Thymus (tissue), 11 donors: ENCODE data around the gene EXOSC2. TPM values are rescaled to one million over a fixed set of nuclear protein-coding genes. Genes with fewer than 3 reads are reported as not detected.
A peak's percentile ranks its signal among the peaks of the same experiment; 100 is the strongest.

Source experiments
- DNase-seq, 9 donors: peaks; one replicate each; pipeline ENCODE4 v3.0.0-alpha.2; 2013; ENCODE audit warnings: low spot score in 9 of 9, low read depth in 6 of 9, missing footprints in 1 of 9
- H3K27ac ChIP-seq, 2 donors: one replicate each; pipeline ENCODE4 v1.5.1; 2013; ENCODE audit warnings: control low read depth in 1 of 2, low read depth in 1 of 2, low read length in 1 of 2, mild to moderate bottlenecking in 1 of 2, moderate library complexity in 1 of 2
- H3K27me3 ChIP-seq, 2 donors: one replicate each; pipeline ENCODE4 v1.5.1; 2013; ENCODE audit warnings: low read length in 1 of 2; ENCODE audit not compliant: control insufficient read depth in 2 of 2, insufficient read depth in 1 of 2
- H3K36me3 ChIP-seq, 2 donors: one replicate each; pipeline ENCODE4 v1.5.1; 2013; ENCODE audit warnings: low read length in 1 of 2, mild to moderate bottlenecking in 1 of 2, moderate library complexity in 1 of 2; ENCODE audit not compliant: control insufficient read depth in 2 of 2, insufficient read depth in 2 of 2
- H3K4me1 ChIP-seq, 2 donors: one replicate each; pipeline ENCODE4 v1.5.1; 2013; ENCODE audit warnings: low read length in 2 of 2; ENCODE audit not compliant: control insufficient read depth in 2 of 2, insufficient read depth in 2 of 2
- H3K4me3 ChIP-seq, 2 donors: one replicate each; pipeline ENCODE4 v1.5.1; 2013; ENCODE audit warnings: low read length in 2 of 2, control low read depth in 1 of 2, mild to moderate bottlenecking in 1 of 2
- H3K9me3 ChIP-seq, 2 donors: one replicate each; pipeline ENCODE4 v1.5.1; 2013; ENCODE audit warnings: low read length in 1 of 2, mild to moderate bottlenecking in 1 of 2; ENCODE audit not compliant: control insufficient read depth in 2 of 2, insufficient read depth in 1 of 2
- WGBS: extraction: QIAGEN DNeasy Blood & Tissue Kit; methylation state at CpG from one replicate; pipeline ENCODE4 v1.1.7; 2013; 5-methylcytosine and 5-hydroxymethylcytosine counted together
- polyA plus RNA-seq: library from polyadenylated mRNA; stranded (reverse); fragments of 200-250 nt; gene quantifications from one replicate; pipeline ENCODE4 v1.2.3, GENCODE V29; 2013
- total RNA-seq: library from RNA; stranded (reverse); fragments of 120-200 nt; gene quantifications from one replicate; pipeline ENCODE4 v1.2.4, GENCODE V29; 2013
- donor health status: healthy.

The EXOSC2 gene
- total and polyA plus RNA-seq, 2 donors, result 20.2 to 28.0 TPM

GRCh38 chr9:130713286-130713960 is 19.8 kb downstream of the EXOSC2 start:
- H3K4me3 ChIP-seq, result peak overlapping the region; percentile 73 to 86
- H3K9me3 ChIP-seq, result no peaks in the 10 kb centered on the region
- under 1% methylated on average over 37 of the region's 37 CpGs for WGBS
- H3K4me1 ChIP-seq, result peaks cover 11 to 23% of the 10 kb centered on the region in 2 donors
- H3K27ac ChIP-seq, result peak overlapping the region; percentile 96 to 99
- peaks cover 0 to 3% of the 10 kb centered on the region in 2 donors for H3K27me3 ChIP-seq
- H3K36me3 ChIP-seq, result peaks cover 0 to 3% of the 10 kb centered on the region in 2 donors
- DNase-seq, result peak in 2 of 9 donors; percentile 8 to 38

GRCh38 chr9:130714586-130715110 is 21.1 kb downstream of the EXOSC2 start:
- Histone ChIP-seq H3K27me3 (peaks cover 0 to 3% of the 10 kb centered on the region in 2 donors), H3K9me3 (no peaks in the 10 kb centered on the region), H3K27ac (no peak overlapping the region), H3K36me3 (peaks cover 0 to 3% of the 10 kb centered on the region in 2 donors), H3K4me3 (peak overlapping the region; percentile 73 to 86), H3K4me1 (peaks cover 11 to 23% of the 10 kb centered on the region in 2 donors)
- WGBS, result 83% methylated on average over 7 of the region's 7 CpGs
- DNase-seq, result no peak

- no peak for DNase-seq
- Histone ChIP-seq H3K27ac (no peak overlapping the region), H3K9me3 (no peaks in the 10 kb centered on the region), H3K4me1 (peaks cover 11 to 23% of the 10 kb centered on the region in 2 donors), H3K4me3 (peak overlapping the region in 1 of 2 donors; percentile 13), H3K27me3 (peaks cover 0 to 3% of the 10 kb centered on the region in 2 donors), H3K36me3 (peaks cover 0 to 3% of the 10 kb centered on the region in 2 donors)
- 83% methylated on average over 3 of the region's 3 CpGs for WGBS
Measured at GRCh38 chr9:130715270-130715669, 21.7 kb downstream of the EXOSC2 start.

GRCh38 chr9:130718562-130718961 is 25.0 kb downstream of the EXOSC2 start:
- Histone ChIP-seq H3K27ac (no peak overlapping the region), H3K27me3 (no peaks in the 10 kb centered on the region), H3K4me1 (peaks cover 7 to 16% of the 10 kb centered on the region in 2 donors), H3K9me3 (no peaks in the 10 kb centered on the region), H3K4me3 (no peak overlapping the region), H3K36me3 (peaks cover 0 to 3% of the 10 kb centered on the region in 2 donors)
- DNase-seq, result no peak
- WGBS, result 91% methylated on average over 3 of the region's 3 CpGs

GRCh38 chr9:130720762-130721161 is 27.2 kb downstream of the EXOSC2 start:
- no peaks in the 10 kb centered on the region for H3K9me3 ChIP-seq
- no peaks in the 10 kb centered on the region for H3K36me3 ChIP-seq
- no peak overlapping the region for H3K27ac ChIP-seq
- no peaks in the 10 kb centered on the region for H3K4me1 ChIP-seq
- no peaks in the 10 kb centered on the region for H3K27me3 ChIP-seq
- DNase-seq, result no peak
- WGBS, result 97% methylated on average over 10 of the region's 10 CpGs
- no peak overlapping the region for H3K4me3 ChIP-seq

GRCh38 chr9:130728721-130729120 is 35.1 kb downstream of the EXOSC2 start:
- H3K36me3 ChIP-seq, result no peaks in the 10 kb centered on the region
- H3K27me3 ChIP-seq, result no peaks in the 10 kb centered on the region
- WGBS, result 96% methylated on average over 3 of the region's 3 CpGs
- H3K4me3 ChIP-seq, result no peak overlapping the region
- no peaks in the 10 kb centered on the region for H3K9me3 ChIP-seq
- H3K4me1 ChIP-seq, result no peaks in the 10 kb centered on the region
- no peak for DNase-seq
- H3K27ac ChIP-seq, result no peak overlapping the region

GRCh38 chr9:130729145-130729544 is 35.6 kb downstream of the EXOSC2 start:
- Histone ChIP-seq H3K4me3 (no peak overlapping the region), H3K27ac (no peak overlapping the region), H3K36me3 (no peaks in the 10 kb centered on the region), H3K4me1 (no peaks in the 10 kb centered on the region), H3K9me3 (no peaks in the 10 kb centered on the region), H3K27me3 (no peaks in the 10 kb centered on the region)
- WGBS, result 100% methylated on average over 2 of the region's 2 CpGs
- no peak for DNase-seq

GRCh38 chr9:130731355-130731754 is 37.8 kb downstream of the EXOSC2 start:
- no peak overlapping the region for H3K27ac ChIP-seq
- no peak for DNase-seq
- WGBS, result 94% methylated on average over 2 of the region's 2 CpGs

GRCh38 chr9:130732136-130732535 is 38.6 kb downstream of the EXOSC2 start:
- no peak overlapping the region for H3K4me3 ChIP-seq
- 92% methylated on average over 2 of the region's 2 CpGs for WGBS
- no peaks in the 10 kb centered on the region for H3K9me3 ChIP-seq
- DNase-seq, result no peak
- no peaks in the 10 kb centered on the region for H3K36me3 ChIP-seq
- H3K27me3 ChIP-seq, result no peaks in the 10 kb centered on the region
- no peaks in the 10 kb centered on the region for H3K4me1 ChIP-seq
- H3K27ac ChIP-seq, result no peak overlapping the region

More at GRCh38 chr9:130731355-130731754, 37.8 kb downstream of the EXOSC2 start:
- Histone ChIP-seq H3K9me3 (no peaks in the 10 kb centered on the region), H3K27me3 (no peaks in the 10 kb centered on the region), H3K4me3 (no peak overlapping the region), H3K4me1 (no peaks in the 10 kb centered on the region), H3K36me3 (no peaks in the 10 kb centered on the region)
